WERI-Rb-1 (cell line): Measurements from ENCODE around the gene KLHL6.

ENCODE experiments used
- DNase-seq: peaks from one replicate; pipeline ENCODE4 v3.0.0-alpha.2; 2020
- H3K27ac ChIP-seq: fragments of 250-450 bp; sonication (Bioruptor Pico); 2 replicates; pipeline ENCODE4 v1.5.1; 2020; ENCODE audit warnings: mild to moderate bottlenecking, moderate library complexity
- H3K27me3 ChIP-seq: fragments of 250-450 bp; sonication (Bioruptor Pico); 2 replicates; pipeline ENCODE4 v1.5.1; 2021; ENCODE audit warnings: mild to moderate bottlenecking, low read depth, moderate library complexity; ENCODE audit not compliant: insufficient read depth, severe bottlenecking
- H3K36me3 ChIP-seq: fragments of 250-450 bp; sonication (Bioruptor Pico); 2 replicates; pipeline ENCODE4 v1.5.1; 2020; ENCODE audit warnings: mild to moderate bottlenecking, moderate library complexity
- H3K4me3 ChIP-seq: 2 replicates; pipeline ENCODE4 v1.5.1; 2011; ENCODE audit warnings: low read depth, mild to moderate bottlenecking, control low read depth, low read length
- H3K9me3 ChIP-seq: fragments of 250-450 bp; sonication (Bioruptor Pico); 2 replicates; pipeline ENCODE4 v1.5.1; 2021; ENCODE audit warnings: mild to moderate bottlenecking, moderate library complexity; ENCODE audit not compliant: severe bottlenecking
- TF ChIP-seq, protein P1 (sequence below): IDR thresholded peaks from 2 replicates; pipeline ENCODE4 v1.5.1; 2011; ENCODE audit warnings: low read depth, mild to moderate bottlenecking, control low read depth, inconsistent platforms, low read length

KLHL6 gene

DNA sequence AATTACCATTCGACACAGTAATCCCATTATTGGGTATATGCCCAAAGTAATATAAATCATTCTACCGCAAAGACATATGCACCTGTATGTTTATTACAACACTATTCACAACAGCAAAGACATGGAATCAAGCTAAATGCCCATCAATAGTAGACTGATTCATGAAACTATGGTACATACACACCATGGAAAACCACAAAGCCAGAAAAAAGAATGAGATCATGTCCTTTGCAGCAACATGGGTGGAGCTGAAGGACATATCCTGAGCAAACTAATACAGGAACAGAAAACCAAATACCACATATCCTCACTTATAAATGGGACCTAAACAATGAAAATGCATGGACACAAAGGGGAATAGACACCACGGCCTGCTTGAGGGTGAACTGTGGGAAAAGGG, 116.0 kb downstream of the KLHL6 start:
- no peak for DNase-seq
- no peak overlapping the region for H3K4me3 ChIP-seq
- no peaks in the 10 kb centered on the region for H3K27me3 ChIP-seq
- TF ChIP-seq, protein P1, sequence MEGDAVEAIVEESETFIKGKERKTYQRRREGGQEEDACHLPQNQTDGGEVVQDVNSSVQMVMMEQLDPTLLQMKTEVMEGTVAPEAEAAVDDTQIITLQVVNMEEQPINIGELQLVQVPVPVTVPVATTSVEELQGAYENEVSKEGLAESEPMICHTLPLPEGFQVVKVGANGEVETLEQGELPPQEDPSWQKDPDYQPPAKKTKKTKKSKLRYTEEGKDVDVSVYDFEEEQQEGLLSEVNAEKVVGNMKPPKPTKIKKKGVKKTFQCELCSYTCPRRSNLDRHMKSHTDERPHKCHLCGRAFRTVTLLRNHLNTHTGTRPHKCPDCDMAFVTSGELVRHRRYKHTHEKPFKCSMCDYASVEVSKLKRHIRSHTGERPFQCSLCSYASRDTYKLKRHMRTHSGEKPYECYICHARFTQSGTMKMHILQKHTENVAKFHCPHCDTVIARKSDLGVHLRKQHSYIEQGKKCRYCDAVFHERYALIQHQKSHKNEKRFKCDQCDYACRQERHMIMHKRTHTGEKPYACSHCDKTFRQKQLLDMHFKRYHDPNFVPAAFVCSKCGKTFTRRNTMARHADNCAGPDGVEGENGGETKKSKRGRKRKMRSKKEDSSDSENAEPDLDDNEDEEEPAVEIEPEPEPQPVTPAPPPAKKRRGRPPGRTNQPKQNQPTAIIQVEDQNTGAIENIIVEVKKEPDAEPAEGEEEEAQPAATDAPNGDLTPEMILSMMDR, result no peak
- no peaks in the 10 kb centered on the region for H3K36me3 ChIP-seq
- H3K27ac ChIP-seq, result no peak overlapping the region
- peaks cover 5% of the 10 kb centered on the region for H3K9me3 ChIP-seq

DNA sequence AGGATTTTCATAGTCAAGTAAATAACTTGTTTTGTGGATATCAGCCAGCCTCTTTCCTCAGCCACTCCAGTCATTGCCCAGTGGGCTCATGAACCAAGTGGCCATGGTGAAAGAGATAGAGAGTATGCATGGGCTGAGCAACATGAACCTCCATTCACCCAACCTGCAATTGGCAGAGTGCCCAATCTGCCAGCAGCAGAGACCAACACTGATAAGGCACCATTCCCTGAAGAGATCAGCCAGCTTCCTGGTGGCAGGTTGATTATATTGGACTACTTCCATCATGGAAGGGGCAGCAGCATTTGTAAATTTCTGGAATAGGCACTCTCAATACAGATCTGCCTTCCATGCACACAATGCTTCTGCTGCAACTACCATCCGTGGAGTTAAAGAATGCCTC, 116.8 kb downstream of the KLHL6 start:
- TF ChIP-seq, protein P1, result no peak
- no peak overlapping the region for H3K4me3 ChIP-seq
- H3K36me3 ChIP-seq, result no peaks in the 10 kb centered on the region
- H3K27ac ChIP-seq, result no peak overlapping the region
- DNase-seq, result no peak
- peaks cover 2% of the 10 kb centered on the region for H3K9me3 ChIP-seq
- peaks cover 4% of the 10 kb centered on the region for H3K27me3 ChIP-seq

DNA sequence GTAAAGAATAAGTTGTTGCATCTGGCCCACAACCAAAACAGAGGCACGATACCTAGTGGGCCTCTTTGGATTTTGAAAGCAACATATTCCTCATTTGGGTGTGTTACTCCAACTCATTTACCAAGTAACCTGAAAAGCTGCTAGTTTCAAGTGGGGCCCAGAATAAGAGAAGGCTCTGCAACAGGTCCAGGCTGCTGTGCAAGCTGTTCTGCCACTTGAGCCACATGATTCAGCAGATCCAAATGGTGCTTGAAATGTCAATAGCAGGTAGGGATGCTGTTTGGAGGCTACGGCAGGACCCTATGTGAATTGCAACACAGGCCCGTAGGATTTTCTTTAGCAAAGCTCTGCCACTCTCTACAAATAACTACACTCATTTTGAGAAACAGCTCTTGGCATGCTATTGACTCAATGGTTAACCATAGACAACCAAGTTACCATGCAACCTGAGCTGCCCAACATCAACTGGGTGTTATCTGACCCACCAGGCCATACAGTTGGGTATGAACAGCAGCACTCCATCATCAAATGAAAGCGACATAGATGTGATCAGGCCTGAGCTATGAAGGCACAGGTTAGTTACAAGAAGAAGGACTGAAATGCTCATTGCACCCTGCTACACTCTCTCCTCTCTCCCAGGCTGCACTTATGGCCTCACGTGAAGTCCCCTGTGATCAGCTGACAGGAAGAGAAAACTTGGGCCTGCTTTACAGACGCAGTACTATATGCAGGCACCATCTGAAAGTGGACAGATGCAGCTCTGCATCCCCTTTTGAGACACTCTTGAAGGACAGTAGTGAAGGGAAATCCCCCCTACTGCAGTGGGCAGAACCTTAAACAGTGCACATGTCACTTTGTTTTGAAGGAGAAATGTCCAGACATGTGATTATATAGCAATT, 117.6 kb downstream of the KLHL6 start:
- Histone ChIP-seq H3K4me3 (no peak overlapping the region), H3K36me3 (no peaks in the 10 kb centered on the region), H3K9me3 (no peaks in the 10 kb centered on the region), H3K27me3 (peaks cover 8% of the 10 kb centered on the region), H3K27ac (no peak overlapping the region)
- no peak for DNase-seq
- TF ChIP-seq, protein P1, result no peak
